Spleen (tissue), 11 donors: ENCODE data around the gene ST6GALNAC3. TPM values are rescaled to one million over a fixed set of nuclear protein-coding genes. Genes with fewer than 3 reads are reported as not detected.

Experiments
- DNase-seq: peaks from one replicate; pipeline ENCODE4 v3.0.0-alpha.2; 2020
- H3K27ac ChIP-seq, 8 donors: fragments of 200-600 bp; sonication (generic) in 7 of 8; 1 replicate in 4 of 8; 2 replicates in 4 of 8; pipeline versions ENCODE4 v1.5.0 to v1.8.0; 2016 to 2021; ENCODE audit warnings: inconsistent platforms in 4 of 8, mild to moderate bottlenecking in 4 of 8, moderate library complexity in 1 of 8
- H3K27me3 ChIP-seq, 7 donors: fragments of 200-600 bp; sonication (generic) in 6 of 7; replicated peaks in 1 of 7; 1 replicate in 4 of 7; 2 replicates in 3 of 7; pipeline versions ENCODE4 v1.5.0 to v1.8.0; 2016 to 2021; ENCODE audit warnings: inconsistent platforms in 3 of 7, mild to moderate bottlenecking in 1 of 7
- H3K36me3 ChIP-seq, 6 donors: fragments of 200-600 bp; sonication (generic) in 5 of 6; 1 replicate in 4 of 6; 2 replicates in 2 of 6; pipeline versions ENCODE4 v1.5.0 to v1.8.0; 2016 to 2021; ENCODE audit warnings: inconsistent platforms in 2 of 6
- H3K4me1 ChIP-seq, 6 donors: fragments of 200-600 bp; sonication (generic) in 5 of 6; 1 replicate in 3 of 6; 2 replicates in 3 of 6; pipeline versions ENCODE4 v1.5.0 to v1.8.0; 2016 to 2021; ENCODE audit warnings: inconsistent platforms in 3 of 6
- H3K4me3 ChIP-seq, 8 donors: fragments of 200-600 bp; sonication (generic) in 7 of 8; 1 replicate in 4 of 8; 2 replicates in 4 of 8; pipeline versions ENCODE4 v1.5.0 to v1.8.0; 2016 to 2021; ENCODE audit warnings: inconsistent platforms in 4 of 8, mild to moderate bottlenecking in 4 of 8, moderate library complexity in 2 of 8
- H3K9me3 ChIP-seq, 8 donors: fragments of 200-600 bp; sonication (generic) in 7 of 8; 1 replicate in 4 of 8; 2 replicates in 4 of 8; pipeline versions ENCODE4 v1.5.0 to v1.8.0; 2016 to 2021; ENCODE audit warnings: inconsistent platforms in 4 of 8
- POLR2A ChIP-seq, 3 donors: fragments of 450-650 bp; IDR thresholded peaks; one replicate each; pipeline ENCODE4 v1.5.1; 2017; ENCODE audit warnings: antibody characterized with exemption in 3 of 3, mild to moderate bottlenecking in 1 of 3
- POLR2AphosphoS5 ChIP-seq, 3 donors: sonication (generic); formaldehyde crosslinking; IDR thresholded peaks; one replicate each; pipeline ENCODE4 v1.5.1; 2017; ENCODE audit warnings: antibody characterized with exemption in 3 of 3
- WGBS, 5 donors: extraction: QIAGEN DNeasy Blood & Tissue Kit in 3 of 5; methylation state at CpG; one replicate each; pipeline versions ENCODE4 v1.1.5 to v1.1.7; 2013 to 2018; 5-methylcytosine and 5-hydroxymethylcytosine counted together
- intact Hi-C: fragments of 100-400 bp; cut with DNase I; formaldehyde crosslinking; loops from one replicate; pipeline ENCODE4 v1.15.0; 2023; ENCODE audit warnings: low total_unique reads
- polyA plus RNA-seq, 3 donors: library from polyadenylated mRNA; stranded (reverse); fragments of 200-250 nt; gene quantifications; one replicate each; pipeline ENCODE4 v1.2.1, GENCODE V29; 2013
- total RNA-seq, 7 donors: library from RNA; depleted of rRNA in 3 of 7; stranded (reverse); fragments of >200 nt in 3 of 7; fragmentation: NEBNext Ultra II Directional in 4 of 7; extraction: Animal tissue kit (Norgen Biotek cat#: 25700) in 4 of 7; gene quantifications; one replicate each; pipeline versions ENCODE4 v1.1.0 to v1.2.1, GENCODE V29; 2016 to 2021
- TF ChIP-seq, protein P1 (sequence below), 11 experiments: fragments of 200-600 bp in 7 of 11; fragments of 450-650 bp in 4 of 11; sonication (generic) in 4 of 11; IDR thresholded peaks in 8 of 11; conservative IDR thresholded peaks in 3 of 11; 1 replicate in 7 of 11; 2 replicates in 4 of 11; pipeline versions ENCODE4 v1.4.0 to v1.8.0; 2016 to 2021; ENCODE audit warnings: antibody characterized with exemption in 11 of 11, inconsistent platforms in 4 of 11, mild to moderate bottlenecking in 1 of 11
- donor health status: healthy with polysubstance abuse.
- donor health status: DM: no; HTN: no; CAD: no; lungs with moderate emphysema.
- donor health status: DM: no; HTN: no; CAD: no.
- donor health status: Bipolar disorder and iron deficiency.
- donor health status: healthy.
- donor health status: DM: no; HTN: no; CAD: no.
- donor health status: DM: yes; HTN: yes; CAD: no.

The ST6GALNAC3 gene
- total and polyA plus RNA-seq, 10 donors, result 0.93 to 24.7 (median 10.1) TPM

DNA sequence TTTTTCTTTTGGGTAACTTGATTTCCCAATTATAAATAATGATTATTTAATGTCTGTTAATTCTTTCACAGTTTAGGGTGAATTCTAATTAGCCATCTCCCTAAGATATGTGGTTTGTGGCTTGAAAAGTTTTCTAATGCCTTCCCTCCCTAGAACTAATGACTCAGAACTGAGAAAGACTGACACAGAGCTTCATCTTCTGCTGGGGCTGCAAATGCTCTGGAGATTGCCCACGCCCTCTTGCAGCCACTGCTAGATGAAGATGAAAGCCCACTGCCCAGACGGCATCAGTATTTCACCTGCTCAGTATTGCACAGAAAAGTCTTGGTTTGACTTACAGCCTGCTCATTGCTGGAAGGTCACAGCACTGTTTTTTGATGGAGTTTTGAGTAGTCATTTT, 101.5 kb downstream of the ST6GALNAC3 start:
- 68 to 86% (median 70%) methylated on average over 2 of the region's 2 CpGs for WGBS, 5 donors
- Histone ChIP-seq H3K27me3 (no peaks in the 10 kb centered on the region), H3K4me3 (no peak overlapping the region), H3K4me1 (no peaks in the 10 kb centered on the region), H3K9me3 (peaks cover 0 to 15% (median 0%) of the 10 kb centered on the region in 8 donors), H3K27ac (no peak overlapping the region), H3K36me3 (peaks cover 0 to 7% (median 0%) of the 10 kb centered on the region in 6 donors)
- no peak for DNase-seq
- TF ChIP-seq POLR2A (IDR thresholded peaks at IDR 0.05) (no peak), POLR2AphosphoS5 (IDR thresholded peaks at IDR 0.05) (no peak)
- TF ChIP-seq, protein P1, sequence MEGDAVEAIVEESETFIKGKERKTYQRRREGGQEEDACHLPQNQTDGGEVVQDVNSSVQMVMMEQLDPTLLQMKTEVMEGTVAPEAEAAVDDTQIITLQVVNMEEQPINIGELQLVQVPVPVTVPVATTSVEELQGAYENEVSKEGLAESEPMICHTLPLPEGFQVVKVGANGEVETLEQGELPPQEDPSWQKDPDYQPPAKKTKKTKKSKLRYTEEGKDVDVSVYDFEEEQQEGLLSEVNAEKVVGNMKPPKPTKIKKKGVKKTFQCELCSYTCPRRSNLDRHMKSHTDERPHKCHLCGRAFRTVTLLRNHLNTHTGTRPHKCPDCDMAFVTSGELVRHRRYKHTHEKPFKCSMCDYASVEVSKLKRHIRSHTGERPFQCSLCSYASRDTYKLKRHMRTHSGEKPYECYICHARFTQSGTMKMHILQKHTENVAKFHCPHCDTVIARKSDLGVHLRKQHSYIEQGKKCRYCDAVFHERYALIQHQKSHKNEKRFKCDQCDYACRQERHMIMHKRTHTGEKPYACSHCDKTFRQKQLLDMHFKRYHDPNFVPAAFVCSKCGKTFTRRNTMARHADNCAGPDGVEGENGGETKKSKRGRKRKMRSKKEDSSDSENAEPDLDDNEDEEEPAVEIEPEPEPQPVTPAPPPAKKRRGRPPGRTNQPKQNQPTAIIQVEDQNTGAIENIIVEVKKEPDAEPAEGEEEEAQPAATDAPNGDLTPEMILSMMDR (IDR thresholded peaks at IDR 0.05 in 8 of 11, conservative IDR thresholded peaks at IDR 0.05 in 3 of 11), result no peak
- intact Hi-C loops, result no loop called here

DNA sequence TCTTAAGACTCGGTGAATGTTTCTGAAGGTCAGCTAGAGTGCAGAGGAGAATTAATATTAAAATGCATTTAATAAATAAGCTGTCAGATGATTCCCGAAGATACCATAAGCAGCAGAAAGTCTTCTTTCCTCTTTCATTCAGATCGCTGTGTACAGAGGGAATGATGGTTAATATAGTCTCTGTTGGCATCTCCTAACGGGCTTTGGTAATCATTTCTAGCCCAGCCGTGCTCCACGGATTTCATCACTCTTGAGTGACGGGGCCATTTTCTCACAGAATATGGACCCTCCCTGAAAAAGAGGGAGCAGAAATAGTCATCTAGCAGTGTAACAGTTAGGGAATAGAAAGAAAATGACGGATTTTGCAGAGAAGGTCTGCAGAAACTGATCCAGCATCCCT, 103.1 kb downstream of the ST6GALNAC3 start:
- Histone ChIP-seq H3K27me3 (no peaks in the 10 kb centered on the region), H3K36me3 (peaks cover 0 to 7% (median 0%) of the 10 kb centered on the region in 6 donors), H3K4me3 (no peak overlapping the region), H3K4me1 (no peaks in the 10 kb centered on the region), H3K27ac (no peak overlapping the region), H3K9me3 (peaks cover 0 to 15% (median 0%) of the 10 kb centered on the region in 8 donors)
- 90 to 96% (median 93%) methylated on average over 8 of the region's 8 CpGs for WGBS, 5 donors
- DNase-seq, result no peak
- intact Hi-C loops, result no loop called here
- TF ChIP-seq, protein P1 (IDR thresholded peaks at IDR 0.05 in 8 of 11, conservative IDR thresholded peaks at IDR 0.05 in 3 of 11), result no peak
- TF ChIP-seq POLR2A (IDR thresholded peaks at IDR 0.05), result no peak

DNA sequence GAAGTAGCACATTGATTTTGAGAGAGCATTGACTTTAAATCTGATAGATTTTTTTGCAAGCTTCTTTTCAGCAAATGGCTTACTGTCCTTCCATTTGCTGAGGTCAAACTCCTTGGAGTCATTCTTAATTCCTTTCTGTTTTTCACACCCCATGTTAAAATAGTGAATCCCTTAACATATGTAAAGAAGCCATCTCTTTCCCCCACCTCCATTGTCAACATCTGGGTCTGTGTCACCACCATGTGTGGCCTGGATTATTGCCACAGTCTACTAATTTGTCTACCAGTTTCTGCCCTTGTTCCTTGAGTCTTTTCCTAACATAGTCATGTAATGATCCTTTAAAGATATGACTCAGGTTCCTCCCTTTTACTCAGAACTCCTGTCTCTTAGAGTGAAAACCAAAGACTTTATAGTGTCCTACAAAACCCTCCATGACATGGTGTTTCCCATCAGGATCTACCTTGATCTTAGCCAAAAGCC, 104.7 kb downstream of the ST6GALNAC3 start:
- intact Hi-C loops, result no loop called here
- Histone ChIP-seq H3K4me1 (no peaks in the 10 kb centered on the region), H3K4me3 (no peak overlapping the region), H3K27me3 (no peaks in the 10 kb centered on the region), H3K9me3 (peaks cover 0 to 9% (median 0%) of the 10 kb centered on the region in 8 donors), H3K36me3 (peaks cover 0 to 7% (median 0%) of the 10 kb centered on the region in 6 donors), H3K27ac (no peak overlapping the region)
- DNase-seq, result no peak
- TF ChIP-seq POLR2A (IDR thresholded peaks at IDR 0.05) (no peak), POLR2AphosphoS5 (IDR thresholded peaks at IDR 0.05) (no peak)
- TF ChIP-seq, protein P1 (IDR thresholded peaks at IDR 0.05 in 8 of 11, conservative IDR thresholded peaks at IDR 0.05 in 3 of 11), result no peak

DNA sequence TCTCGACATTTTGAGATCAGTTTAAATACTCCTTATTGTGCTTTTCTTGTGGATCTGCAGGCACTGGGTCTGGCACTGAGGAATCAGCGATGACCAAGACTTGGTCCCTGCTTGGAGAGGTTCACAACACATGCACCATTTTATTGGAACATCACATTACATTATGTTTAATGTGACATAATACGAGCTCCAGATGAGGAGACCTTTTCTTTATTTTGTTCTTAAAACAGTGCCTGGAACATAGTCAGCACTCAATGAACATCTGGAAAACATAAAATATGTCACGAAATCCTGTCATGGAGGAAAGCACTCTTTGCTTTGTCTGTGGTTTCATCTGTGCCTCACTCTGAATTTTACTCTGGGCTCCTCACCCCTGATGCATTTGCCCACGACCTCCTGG, 110.7 kb downstream of the ST6GALNAC3 start:
- H3K4me1 ChIP-seq, result no peaks in the 10 kb centered on the region
- WGBS, 5 donors, result 77 to 89% (median 82%) methylated on average over 5 of the region's 5 CpGs
- no peaks in the 10 kb centered on the region for H3K27me3 ChIP-seq
- no peak overlapping the region for H3K4me3 ChIP-seq
- H3K36me3 ChIP-seq, result peaks cover 0 to 7% (median 0%) of the 10 kb centered on the region in 6 donors
- intact Hi-C loops, result no loop called here
- no peak overlapping the region for H3K27ac ChIP-seq
- H3K9me3 ChIP-seq, result peaks cover 0 to 8% (median 0%) of the 10 kb centered on the region in 8 donors
- DNase-seq, result no peak
- TF ChIP-seq, protein P1 (IDR thresholded peaks at IDR 0.05 in 8 of 11, conservative IDR thresholded peaks at IDR 0.05 in 3 of 11), result no peak
- TF ChIP-seq POLR2AphosphoS5 (IDR thresholded peaks at IDR 0.05), result no peak
- TF ChIP-seq POLR2A (IDR thresholded peaks at IDR 0.05), result no peak
